Testis (tissue), 2 donors: ENCODE measurements around the gene HOXA10.

Experiments used
- POLR2A ChIP-seq: fragments of 450-650 bp; IDR thresholded peaks from one replicate; pipeline ENCODE4 v1.6.1; 2017; ENCODE audit warnings: antibody characterized with exemption, mild to moderate bottlenecking, moderate library complexity
- TF ChIP-seq, protein P1 (sequence below), 3 experiments: fragments of 450-650 bp in 2 of 3; fragments of 200-600 bp in 1 of 3; sonication (generic) in 1 of 3; IDR thresholded peaks; one replicate each; pipeline ENCODE4 v1.5.1; 2016 to 2019; ENCODE audit warnings: antibody characterized with exemption in 3 of 3, mild to moderate bottlenecking in 2 of 3, moderate library complexity in 1 of 3

DNA sequence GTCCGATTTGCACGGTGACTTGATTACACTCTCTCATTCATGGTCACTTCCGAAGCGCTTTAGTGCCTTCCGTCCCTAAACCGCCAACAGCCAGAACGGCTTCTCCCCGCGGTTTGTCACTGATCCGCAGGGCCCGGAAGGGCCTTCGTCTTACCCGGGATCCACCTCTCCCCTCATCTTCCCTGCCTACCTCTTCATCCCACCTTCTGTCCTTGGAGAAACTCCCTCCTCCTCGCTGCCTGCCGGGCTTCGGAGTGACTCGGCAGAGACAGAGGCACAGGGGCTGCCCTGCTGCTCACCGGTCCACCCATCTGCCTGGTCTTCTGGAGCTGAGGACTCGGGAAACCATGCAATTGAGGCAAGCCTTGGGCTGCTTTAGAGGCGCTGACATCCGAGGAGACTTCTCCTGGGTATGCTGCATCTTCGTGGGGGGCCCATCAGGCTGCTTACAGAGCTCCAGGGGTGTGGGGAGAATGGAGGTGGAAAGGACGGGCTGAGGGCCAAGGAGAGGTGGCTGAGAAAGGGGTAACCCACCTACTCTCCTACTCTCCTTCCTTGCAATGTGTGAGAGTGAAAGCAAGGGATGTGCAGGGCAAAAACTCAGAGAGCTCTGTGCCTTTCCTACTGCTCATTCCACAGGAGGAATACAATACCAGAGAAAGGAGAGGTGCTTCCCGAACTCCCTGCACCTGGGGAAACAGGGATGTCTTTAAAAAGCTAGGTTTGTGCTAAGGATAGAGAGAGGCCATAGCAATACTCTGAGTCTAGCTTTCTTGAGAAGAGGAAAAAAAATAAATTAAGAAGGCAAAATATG, 11.9 kb upstream of the HOXA10 start:
- no peak for TF ChIP-seq POLR2A
- TF ChIP-seq, protein P1, sequence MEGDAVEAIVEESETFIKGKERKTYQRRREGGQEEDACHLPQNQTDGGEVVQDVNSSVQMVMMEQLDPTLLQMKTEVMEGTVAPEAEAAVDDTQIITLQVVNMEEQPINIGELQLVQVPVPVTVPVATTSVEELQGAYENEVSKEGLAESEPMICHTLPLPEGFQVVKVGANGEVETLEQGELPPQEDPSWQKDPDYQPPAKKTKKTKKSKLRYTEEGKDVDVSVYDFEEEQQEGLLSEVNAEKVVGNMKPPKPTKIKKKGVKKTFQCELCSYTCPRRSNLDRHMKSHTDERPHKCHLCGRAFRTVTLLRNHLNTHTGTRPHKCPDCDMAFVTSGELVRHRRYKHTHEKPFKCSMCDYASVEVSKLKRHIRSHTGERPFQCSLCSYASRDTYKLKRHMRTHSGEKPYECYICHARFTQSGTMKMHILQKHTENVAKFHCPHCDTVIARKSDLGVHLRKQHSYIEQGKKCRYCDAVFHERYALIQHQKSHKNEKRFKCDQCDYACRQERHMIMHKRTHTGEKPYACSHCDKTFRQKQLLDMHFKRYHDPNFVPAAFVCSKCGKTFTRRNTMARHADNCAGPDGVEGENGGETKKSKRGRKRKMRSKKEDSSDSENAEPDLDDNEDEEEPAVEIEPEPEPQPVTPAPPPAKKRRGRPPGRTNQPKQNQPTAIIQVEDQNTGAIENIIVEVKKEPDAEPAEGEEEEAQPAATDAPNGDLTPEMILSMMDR (IDR thresholded peaks at IDR 0.05): no peak
